ENCODE results near the gene ECHDC3.

The ECHDC3 gene

GRCh38 chr10:11754173-11754572, 12.0 kb downstream of the ECHDC3 start:
- H3K27ac ChIP-seq (replicated peaks; ENCODE audit: low read length), result no peak overlapping the region
- no peak overlapping the region for H4K91ac ChIP-seq (ENCODE audit: low read depth, low read length, poor library complexity)
- no peak overlapping the region for H4K8ac ChIP-seq (ENCODE audit: low read depth, low read length)
- H2BK5ac ChIP-seq (ENCODE audit: low read length), result no peak overlapping the region
- DNase-seq (ENCODE audit: low spot score), result no peak
- H2BK120ac ChIP-seq (ENCODE audit: low read depth, low read length), result no peak overlapping the region
- no peak overlapping the region for H2AK5ac ChIP-seq (ENCODE audit: low read depth, low read length)
- H2BK12ac ChIP-seq (ENCODE audit: low read length), result no peak overlapping the region
- no peak overlapping the region for H3K4me3 ChIP-seq (ENCODE audit: low read length in 2 of 2)
- H3K23ac ChIP-seq (ENCODE audit: low read depth, low read length, poor library complexity), result no peak overlapping the region
- no peaks in the 10 kb centered on the region for H3K9me3 ChIP-seq (replicated peaks in 1 of 2; ENCODE audit: control insufficient read depth in 2 of 2, insufficient read depth in 1 of 2, low read depth in 1 of 2, low read length in 2 of 2)
- no peak overlapping the region for H3K18ac ChIP-seq (ENCODE audit: low read length)
- H3K14ac ChIP-seq (ENCODE audit: low read length), result no peak overlapping the region
- peaks cover 0 to 3% (median 0%) of the 10 kb centered on the region in 3 experiments for H3K27me3 ChIP-seq (ENCODE audit: control insufficient read depth in 3 of 3, insufficient read depth in 3 of 3, low read depth in 1 of 3, low read length in 3 of 3)
- no CpG with 5 or more reads among the region's 1 CpG for whole genome bisulfite sequencing, 2 donors (ENCODE audit: extremely low coverage in 2 of 2, insufficient read length in 2 of 2, insufficient replicate concordance in 1 of 2)
- no peaks in the 10 kb centered on the region for H3K36me3 ChIP-seq (replicated peaks in 1 of 2; ENCODE audit: control insufficient read depth in 2 of 2, insufficient read depth in 2 of 2, low read length in 2 of 2)
- no peak overlapping the region for H3K4me2 ChIP-seq (ENCODE audit: insufficient read depth, low read length, poor library complexity, severe bottlenecking)
- peaks cover 0 to 3% of the 10 kb centered on the region in 2 donors for H3K4me1 ChIP-seq (ENCODE audit: control insufficient read depth in 2 of 2, insufficient read depth in 1 of 2, low read depth in 1 of 2, low read length in 2 of 2)
- H3K4ac ChIP-seq (ENCODE audit: low read length), result no peak overlapping the region
- no peak overlapping the region for H3K9ac ChIP-seq (ENCODE audit: low read depth, low read length, poor library complexity)
- H2AFZ ChIP-seq (ENCODE audit: low read length), result no peak overlapping the region
- H3K79me1 ChIP-seq (ENCODE audit: low read depth, low read length), result no peaks in the 10 kb centered on the region
- H2BK15ac ChIP-seq (ENCODE audit: low read length), result no peak overlapping the region

- H3K4me1 ChIP-seq (ENCODE audit: control insufficient read depth in 2 of 2, insufficient read depth in 1 of 2, low read depth in 1 of 2, low read length in 2 of 2), result peaks cover 0 to 3% of the 10 kb centered on the region in 2 donors
These were observed 12.4 kb downstream of the ECHDC3 start for GRCh38 chr10:11754620-11755019.

GRCh38 chr10:11755512-11756263, 13.5 kb downstream of the ECHDC3 start:
- Histone ChIP-seq H3K27me3 (ENCODE audit: control insufficient read depth in 3 of 3, insufficient read depth in 3 of 3, low read depth in 1 of 3, low read length in 3 of 3) (peaks cover 0 to under 1% (median 0%) of the 10 kb centered on the region in 3 experiments), H3K14ac (ENCODE audit: low read length) (no peak overlapping the region), H3K23ac (ENCODE audit: low read depth, low read length, poor library complexity) (no peak overlapping the region), H3K9ac (ENCODE audit: low read depth, low read length, poor library complexity) (no peak overlapping the region), H2BK12ac (ENCODE audit: low read length) (no peak overlapping the region), H3K4ac (ENCODE audit: low read length) (no peak overlapping the region), H4K8ac (ENCODE audit: low read depth, low read length) (no peak overlapping the region), H3K4me1 (ENCODE audit: control insufficient read depth in 2 of 2, insufficient read depth in 1 of 2, low read depth in 1 of 2, low read length in 2 of 2) (peaks cover 0 to 3% of the 10 kb centered on the region in 2 donors), H2BK120ac (ENCODE audit: low read depth, low read length) (no peak overlapping the region), H2AK5ac (ENCODE audit: low read depth, low read length) (no peak overlapping the region), H3K18ac (ENCODE audit: low read length) (no peak overlapping the region), H2BK15ac (ENCODE audit: low read length) (no peak overlapping the region), H2AFZ (ENCODE audit: low read length) (no peak overlapping the region), H3K36me3 (replicated peaks in 1 of 2; ENCODE audit: control insufficient read depth in 2 of 2, insufficient read depth in 2 of 2, low read length in 2 of 2) (no peaks in the 10 kb centered on the region), H3K4me2 (ENCODE audit: insufficient read depth, low read length, poor library complexity, severe bottlenecking) (no peak overlapping the region), H2BK5ac (ENCODE audit: low read length) (no peak overlapping the region), H3K27ac (replicated peaks; ENCODE audit: low read length) (no peak overlapping the region), H3K4me3 (ENCODE audit: low read length in 2 of 2) (no peak overlapping the region), H4K91ac (ENCODE audit: low read depth, low read length, poor library complexity) (no peak overlapping the region), H3K79me1 (ENCODE audit: low read depth, low read length) (no peaks in the 10 kb centered on the region), H3K9me3 (replicated peaks in 1 of 2; ENCODE audit: control insufficient read depth in 2 of 2, insufficient read depth in 1 of 2, low read depth in 1 of 2, low read length in 2 of 2) (no peaks in the 10 kb centered on the region)
- no peak for DNase-seq (ENCODE audit: low spot score)
- WGBS, 2 donors (ENCODE audit: extremely low coverage in 2 of 2, insufficient read length in 2 of 2, insufficient replicate concordance in 1 of 2), result no CpG with 5 or more reads among the region's 21 CpGs

More at GRCh38 chr10:11754620-11755019, 12.4 kb downstream of the ECHDC3 start:
- Histone ChIP-seq H2AK5ac (ENCODE audit: low read depth, low read length) (no peak overlapping the region), H3K27me3 (ENCODE audit: control insufficient read depth in 3 of 3, insufficient read depth in 3 of 3, low read depth in 1 of 3, low read length in 3 of 3) (peaks cover 0 to 3% (median 0%) of the 10 kb centered on the region in 3 experiments), H3K27ac (replicated peaks; ENCODE audit: low read length) (no peak overlapping the region), H3K4ac (ENCODE audit: low read length) (no peak overlapping the region), H2BK15ac (ENCODE audit: low read length) (no peak overlapping the region), H4K8ac (ENCODE audit: low read depth, low read length) (no peak overlapping the region), H3K23ac (ENCODE audit: low read depth, low read length, poor library complexity) (no peak overlapping the region), H3K14ac (ENCODE audit: low read length) (no peak overlapping the region), H2AFZ (ENCODE audit: low read length) (no peak overlapping the region), H3K79me1 (ENCODE audit: low read depth, low read length) (no peaks in the 10 kb centered on the region), H4K91ac (ENCODE audit: low read depth, low read length, poor library complexity) (no peak overlapping the region), H3K9ac (ENCODE audit: low read depth, low read length, poor library complexity) (no peak overlapping the region), H3K36me3 (replicated peaks in 1 of 2; ENCODE audit: control insufficient read depth in 2 of 2, insufficient read depth in 2 of 2, low read length in 2 of 2) (no peaks in the 10 kb centered on the region), H3K18ac (ENCODE audit: low read length) (no peak overlapping the region), H2BK120ac (ENCODE audit: low read depth, low read length) (no peak overlapping the region), H3K4me3 (ENCODE audit: low read length in 2 of 2) (no peak overlapping the region), H3K4me2 (ENCODE audit: insufficient read depth, low read length, poor library complexity, severe bottlenecking) (no peak overlapping the region), H2BK5ac (ENCODE audit: low read length) (no peak overlapping the region), H2BK12ac (ENCODE audit: low read length) (no peak overlapping the region), H3K9me3 (replicated peaks in 1 of 2; ENCODE audit: control insufficient read depth in 2 of 2, insufficient read depth in 1 of 2, low read depth in 1 of 2, low read length in 2 of 2) (no peaks in the 10 kb centered on the region)
- DNase-seq (ENCODE audit: low spot score), result no peak
- WGBS, 2 donors (ENCODE audit: extremely low coverage in 2 of 2, insufficient read length in 2 of 2, insufficient replicate concordance in 1 of 2), result no CpG with 5 or more reads among the region's 4 CpGs

GRCh38 chr10:11756766-11757315, 14.7 kb downstream of the ECHDC3 start:
- no CpG with 5 or more reads among the region's 11 CpGs for WGBS, 2 donors (ENCODE audit: extremely low coverage in 2 of 2, insufficient read length in 2 of 2, insufficient replicate concordance in 1 of 2)
- H2AFZ ChIP-seq (ENCODE audit: low read length), result peak overlapping the region; percentile 87
- DNase-seq (ENCODE audit: low spot score), result no peak

More at GRCh38 chr10:11756766-11757315, 14.7 kb downstream of the ECHDC3 start:
- no peaks in the 10 kb centered on the region for H3K36me3 ChIP-seq (replicated peaks in 1 of 2; ENCODE audit: control insufficient read depth in 2 of 2, insufficient read depth in 2 of 2, low read length in 2 of 2)
- no peak overlapping the region for H3K4ac ChIP-seq (ENCODE audit: low read length)
- H3K9ac ChIP-seq (ENCODE audit: low read depth, low read length, poor library complexity), result no peak overlapping the region
- no peak overlapping the region for H4K8ac ChIP-seq (ENCODE audit: low read depth, low read length)
- no peak overlapping the region for H3K4me2 ChIP-seq (ENCODE audit: insufficient read depth, low read length, poor library complexity, severe bottlenecking)
- no peak overlapping the region for H3K18ac ChIP-seq (ENCODE audit: low read length)
- no peak overlapping the region for H3K23ac ChIP-seq (ENCODE audit: low read depth, low read length, poor library complexity)
- H2BK120ac ChIP-seq (ENCODE audit: low read depth, low read length), result no peak overlapping the region
- H3K27ac ChIP-seq (replicated peaks; ENCODE audit: low read length), result no peak overlapping the region
- peaks cover 0 to 3% of the 10 kb centered on the region in 2 donors for H3K4me1 ChIP-seq (ENCODE audit: control insufficient read depth in 2 of 2, insufficient read depth in 1 of 2, low read depth in 1 of 2, low read length in 2 of 2)
- H2BK12ac ChIP-seq (ENCODE audit: low read length), result no peak overlapping the region
- no peak overlapping the region for H2BK5ac ChIP-seq (ENCODE audit: low read length)
- no peaks in the 10 kb centered on the region for H3K27me3 ChIP-seq (ENCODE audit: control insufficient read depth in 3 of 3, insufficient read depth in 3 of 3, low read depth in 1 of 3, low read length in 3 of 3)
- no peak overlapping the region for H3K4me3 ChIP-seq (ENCODE audit: low read length in 2 of 2)
- no peak overlapping the region for H2BK15ac ChIP-seq (ENCODE audit: low read length)
- H3K79me1 ChIP-seq (ENCODE audit: low read depth, low read length), result no peaks in the 10 kb centered on the region
- H4K91ac ChIP-seq (ENCODE audit: low read depth, low read length, poor library complexity), result no peak overlapping the region
- no peaks in the 10 kb centered on the region for H3K9me3 ChIP-seq (replicated peaks in 1 of 2; ENCODE audit: control insufficient read depth in 2 of 2, insufficient read depth in 1 of 2, low read depth in 1 of 2, low read length in 2 of 2)
- no peak overlapping the region for H3K14ac ChIP-seq (ENCODE audit: low read length)
- no peak overlapping the region for H2AK5ac ChIP-seq (ENCODE audit: low read depth, low read length)

Data from neuronal stem cell (in vitro differentiated cells).